GM19043 (cell line): Measurements from ENCODE around the gene MYEOV.

Experiments used
- ATAC-seq: cut with Tn5 transposase; IDR thresholded peaks from one replicate; pipeline ENCODE4 v1.9.1; 2021; ENCODE audit warnings: low read depth; ENCODE audit not compliant: unreplicated experiment

The MYEOV gene

GRCh38 chr11:69293819-69294505 is at the start of gene MYEOV:
Gene MYEOV, plus strand, starts transcription at chr11:69294155. Its CDS starts 1,200 bp downstream, at chr11:69295355.
- ATAC-seq, result no peak

GRCh38 chr11:69244266-69244665 is 49.7 kb upstream of the MYEOV start:
- ATAC-seq, result no peak

GRCh38 chr11:69245041-69245440 is 48.9 kb upstream of the MYEOV start:
- ATAC-seq, result no peak

DNA sequence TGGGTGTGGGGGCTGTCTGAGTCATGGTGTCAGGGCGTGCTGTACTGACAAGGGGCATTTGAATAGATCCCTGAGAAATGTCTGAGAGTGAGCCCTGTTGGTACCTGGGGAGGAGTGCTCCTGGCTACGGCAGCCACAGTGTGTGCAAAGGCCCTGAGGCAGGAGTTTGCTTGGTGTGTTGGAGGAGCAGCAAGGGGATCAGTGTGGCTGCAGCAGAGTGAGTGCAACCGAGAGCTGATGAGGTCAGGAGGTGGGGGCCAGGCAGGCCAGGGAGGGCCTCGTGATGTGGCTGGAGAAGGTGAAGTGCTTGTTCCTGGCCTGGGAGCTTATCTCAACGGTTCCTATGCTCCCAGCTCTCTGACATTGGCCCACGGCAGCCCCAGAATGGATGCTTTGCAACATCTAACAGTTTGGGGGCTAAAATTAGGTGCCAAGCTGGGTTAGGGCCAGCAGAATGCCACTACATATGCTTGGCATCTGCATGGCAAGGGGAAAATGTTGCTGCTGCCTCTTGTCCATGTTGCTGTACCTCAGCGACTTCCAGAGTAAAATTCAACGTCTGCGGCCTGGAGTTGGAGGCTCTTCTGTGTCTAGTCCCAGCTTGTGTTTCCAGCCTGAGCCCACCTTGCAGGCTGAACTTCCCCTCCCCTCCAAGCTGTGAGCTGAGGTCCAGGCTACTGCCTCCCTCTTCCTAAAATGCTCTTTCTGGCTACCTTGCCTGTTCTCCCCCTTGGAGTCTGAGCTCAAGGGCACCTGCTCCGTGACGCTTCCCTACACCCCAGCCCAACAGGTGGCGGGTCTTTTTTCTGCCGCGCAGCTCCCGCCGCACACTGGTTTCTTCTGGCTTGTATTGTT is 48.2 kb upstream of the MYEOV start:
- ATAC-seq, result no peak

GRCh38 chr11:69249311-69250185 is 44.4 kb upstream of the MYEOV start:
- no peak for ATAC-seq

DNA sequence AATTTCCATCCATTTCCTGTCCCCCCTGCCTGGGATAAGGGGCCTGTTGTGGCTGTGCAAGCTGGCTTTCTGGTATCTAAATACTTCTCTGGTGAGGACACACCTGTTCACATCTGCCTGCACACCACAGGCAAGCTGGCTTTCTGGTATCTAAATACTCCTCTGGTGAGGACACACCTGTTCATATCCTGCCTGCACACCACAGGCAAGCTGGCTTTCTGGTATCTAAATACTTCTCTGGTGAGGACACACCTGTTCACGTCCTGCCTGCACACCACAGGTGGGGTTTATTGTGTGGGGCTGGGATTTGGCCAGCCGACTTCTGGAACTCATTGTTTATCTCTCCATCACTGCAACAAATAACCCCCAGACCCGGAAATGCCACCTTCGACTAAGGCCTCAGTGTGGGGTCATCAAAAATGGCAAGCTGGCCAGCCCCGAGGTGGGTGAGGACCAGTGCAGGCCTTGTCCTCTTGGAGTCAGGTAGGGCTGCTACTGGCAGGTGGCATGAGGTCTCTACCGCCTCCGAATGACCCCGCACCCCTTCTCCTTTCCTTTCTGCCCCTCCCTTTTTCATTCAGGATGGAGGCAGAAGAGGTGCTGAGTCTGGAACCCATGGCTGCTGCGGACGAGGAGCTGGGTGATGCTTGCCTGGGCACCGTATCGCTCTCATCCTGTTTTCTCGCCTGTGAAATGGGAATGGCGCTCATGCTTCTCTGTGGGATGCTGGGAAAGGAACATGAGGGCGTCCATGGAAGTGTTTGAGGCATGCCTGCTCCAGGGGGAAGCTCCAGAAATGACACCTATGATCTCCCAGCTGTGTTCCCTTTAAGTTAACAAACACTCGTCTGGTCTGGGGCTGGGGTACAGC is 43.5 kb upstream of the MYEOV start:
- ATAC-seq, result no peak

- ATAC-seq, result no peak
Measured at GRCh38 chr11:69251057-69251393, 42.9 kb upstream of the MYEOV start.

DNA sequence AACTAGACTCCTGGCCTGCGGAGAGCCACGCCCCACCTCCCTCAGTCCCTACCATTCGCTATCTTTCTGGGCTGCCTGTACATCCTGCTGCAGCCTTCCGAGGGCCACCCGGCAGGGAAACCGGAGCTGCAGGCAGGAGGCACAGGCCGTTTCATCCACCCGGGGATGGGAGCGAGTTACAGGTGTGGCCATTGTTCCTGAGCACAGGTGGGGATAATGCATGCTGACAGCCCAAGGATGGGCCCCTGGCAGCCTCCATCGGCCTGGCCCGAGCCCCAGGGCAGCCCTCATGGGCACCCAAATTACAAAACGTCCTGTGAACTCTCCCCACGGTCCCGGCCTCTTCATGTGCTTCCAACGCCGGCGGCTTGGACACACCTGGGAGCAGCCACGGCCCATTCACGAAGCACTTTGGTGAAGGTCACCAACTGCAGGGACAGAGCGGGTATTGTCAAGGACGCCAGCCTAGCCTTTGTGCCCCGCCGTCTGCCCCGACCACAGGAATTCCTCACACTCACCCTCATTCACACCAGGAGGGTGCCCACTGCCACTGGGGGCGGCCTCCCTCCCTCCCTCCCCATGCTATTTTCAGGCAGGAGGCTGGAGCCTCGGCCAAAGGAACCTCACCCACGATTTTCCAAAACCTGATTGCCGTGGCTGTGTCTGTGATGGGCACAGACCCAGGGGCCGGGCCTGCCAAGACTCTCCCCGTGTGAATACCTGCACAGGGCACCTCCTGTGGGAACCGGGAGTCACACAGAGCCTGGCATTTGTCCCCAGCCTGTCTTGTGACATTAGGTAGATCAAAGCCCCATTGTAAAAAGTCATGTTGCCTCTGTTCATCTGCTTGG is 42.1 kb upstream of the MYEOV start:
- ATAC-seq, result no peak

GRCh38 chr11:69252490-69252837 is 41.5 kb upstream of the MYEOV start:
- no peak for ATAC-seq

DNA sequence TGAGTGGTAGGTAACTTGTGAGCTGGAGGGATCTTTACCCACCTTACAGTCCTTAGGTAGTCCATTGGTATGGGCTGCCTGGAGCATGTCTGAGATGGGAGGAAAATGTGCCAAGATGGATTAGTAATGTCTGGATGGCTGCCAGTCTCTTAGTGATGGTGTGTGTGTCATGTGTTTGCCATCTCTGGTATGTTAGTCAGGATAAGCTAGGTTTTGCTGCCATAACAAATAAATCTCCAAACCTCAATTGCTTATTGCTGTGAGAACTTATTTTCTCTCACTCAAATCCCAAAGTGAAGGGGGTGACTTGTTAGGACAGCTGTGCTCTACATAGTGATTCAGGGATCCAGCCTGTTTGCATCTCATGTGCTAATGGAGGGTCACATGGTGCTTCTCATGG is 40.9 kb upstream of the MYEOV start:
- ATAC-seq, result no peak

- no peak for ATAC-seq
Measured at GRCh38 chr11:69257134-69257533, 36.8 kb upstream of the MYEOV start.

DNA sequence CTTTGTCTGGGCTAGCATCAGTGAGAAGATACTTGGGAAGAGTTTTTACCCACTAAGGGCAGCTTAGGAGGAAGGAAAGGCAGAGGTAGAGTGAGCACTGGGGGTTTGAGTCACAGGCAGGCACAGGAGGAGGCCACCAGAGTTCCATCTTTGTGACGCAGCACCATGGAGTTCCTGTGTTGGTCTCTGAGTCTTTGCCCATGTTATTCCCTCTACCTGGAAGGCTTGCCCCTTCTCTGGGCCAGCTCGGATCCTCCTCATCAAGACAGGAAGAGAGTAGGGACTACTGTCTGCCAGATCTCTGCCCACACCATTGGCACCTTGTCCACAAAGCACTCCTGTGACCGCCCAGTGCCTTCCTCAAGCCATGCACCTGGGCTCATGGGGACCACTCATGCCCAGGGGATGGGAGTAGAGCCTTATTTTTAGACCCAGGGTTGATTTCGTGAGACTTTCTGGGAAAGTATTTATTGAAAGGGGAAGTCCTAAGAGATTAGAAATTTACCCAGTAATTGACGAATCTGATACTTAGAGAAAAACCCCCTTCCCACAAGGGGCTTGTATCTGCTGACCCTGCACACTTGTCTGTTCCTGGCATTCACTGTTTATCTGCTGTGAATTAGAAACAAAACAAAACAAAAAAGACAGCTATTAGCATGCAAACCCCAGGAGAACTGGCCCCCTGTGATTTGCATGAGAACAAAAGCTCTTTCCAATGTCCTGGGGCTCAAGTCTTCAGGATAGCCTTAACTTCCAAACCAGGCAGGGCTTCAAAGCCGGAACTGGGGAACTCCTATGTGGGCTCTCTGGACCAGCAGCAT is 35.9 kb upstream of the MYEOV start:
- ATAC-seq, result no peak

DNA sequence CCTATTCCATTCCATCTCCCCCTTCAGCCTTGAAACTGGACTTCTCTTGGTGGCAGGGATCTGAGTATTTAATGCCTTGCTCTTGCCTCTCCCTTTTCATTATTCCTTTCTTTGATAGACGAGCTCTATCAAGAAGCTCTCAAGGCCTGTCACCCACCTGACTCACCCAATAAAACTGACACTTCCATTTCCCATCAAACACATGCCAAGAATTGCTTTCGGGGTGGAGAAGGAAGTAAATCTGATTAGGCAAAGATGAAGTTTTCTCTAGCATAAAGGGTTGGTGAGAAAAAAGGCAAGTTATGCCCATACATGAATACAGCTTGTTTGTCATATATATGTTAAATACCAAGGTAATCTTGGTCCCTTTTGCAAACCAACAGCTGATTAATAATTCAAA is 34.9 kb upstream of the MYEOV start:
- ATAC-seq, result no peak

- no peak for ATAC-seq
Measured at GRCh38 chr11:69260622-69261021, 33.3 kb upstream of the MYEOV start.

DNA sequence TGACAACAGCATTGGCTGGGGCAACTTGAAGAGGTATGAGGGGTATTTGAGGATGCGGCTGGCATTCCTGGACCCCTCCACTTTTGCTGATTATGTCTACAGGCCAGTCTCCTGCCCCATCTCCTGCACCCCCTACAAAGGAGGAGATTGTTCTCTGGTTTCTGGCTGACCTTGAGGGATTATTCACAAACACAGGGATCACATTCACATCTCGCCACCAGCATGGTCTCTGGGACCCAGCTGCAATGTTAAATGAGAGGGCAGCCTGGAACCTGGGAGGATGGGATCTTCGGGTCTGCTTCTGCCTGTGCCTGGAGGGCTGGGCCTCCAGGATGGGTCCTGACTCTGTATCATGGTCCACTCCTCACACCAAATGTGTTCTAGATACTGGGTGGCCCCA is 32.8 kb upstream of the MYEOV start:
- no peak for ATAC-seq

DNA sequence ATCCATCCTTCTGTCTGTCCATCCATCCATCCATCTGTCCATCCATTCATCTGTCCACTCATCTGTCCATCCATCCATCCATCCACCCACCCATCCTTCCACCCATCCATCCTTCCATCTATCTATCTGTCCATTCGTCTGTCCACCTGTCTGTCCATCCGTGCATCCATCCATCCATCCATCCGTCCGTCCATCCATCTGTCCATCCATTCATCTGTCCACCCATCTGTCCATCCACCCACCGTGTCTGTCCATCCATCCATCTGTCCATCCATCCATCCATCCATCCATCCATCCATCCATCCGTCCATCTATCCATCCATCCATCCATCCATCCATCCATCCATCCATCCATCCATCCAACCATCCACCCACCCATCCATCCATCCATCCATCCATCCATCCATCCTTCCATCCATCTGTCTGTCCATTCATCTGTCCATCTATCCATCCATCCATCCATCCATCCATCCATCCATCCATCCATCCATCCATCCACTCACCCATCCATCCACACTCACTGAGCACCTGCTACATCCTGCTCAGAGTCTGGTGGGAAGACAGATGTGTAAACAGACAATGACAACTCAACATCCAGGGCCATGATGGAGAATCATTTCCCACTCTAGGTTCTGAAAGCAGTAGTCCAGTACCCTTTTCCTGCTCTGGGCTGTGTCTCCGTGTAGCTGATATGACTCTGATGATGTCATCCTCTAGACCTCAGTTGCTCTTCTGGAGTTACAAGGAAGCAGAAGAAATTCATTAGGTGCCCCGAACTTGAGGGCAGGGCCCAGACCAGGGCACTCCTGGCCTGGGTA is 30.8 kb upstream of the MYEOV start:
- ATAC-seq, result no peak

DNA sequence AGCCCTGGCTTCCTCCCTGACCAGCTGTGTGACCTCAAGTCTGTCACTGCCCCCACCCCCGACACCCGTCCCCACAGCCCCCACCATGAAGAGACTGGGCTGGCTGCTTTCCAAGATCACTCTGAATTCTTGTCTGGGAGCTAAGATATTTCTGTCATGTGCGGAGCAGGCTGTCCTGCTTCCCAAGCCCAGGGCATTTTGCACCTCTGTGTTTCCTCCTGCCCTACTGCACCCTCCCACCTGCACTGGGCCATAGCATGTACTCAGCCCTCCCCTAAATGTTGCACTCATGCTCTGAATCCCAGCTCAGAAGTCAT is 30.3 kb upstream of the MYEOV start:
- no peak for ATAC-seq

GRCh38 chr11:69264486-69264885 is 29.5 kb upstream of the MYEOV start:
- ATAC-seq, result no peak
